GM12865 (cell line): ENCODE results near the gene KLK4.

Experiments
- DNase-seq: peaks from one replicate; pipeline ENCODE4 v3.0.0; 2010; ENCODE audit warnings: low read depth
- H3K4me3 ChIP-seq: 2 replicates; pipeline ENCODE4 v1.5.1; 2011; ENCODE audit warnings: mild to moderate bottlenecking, low read depth, low read length, control low read depth
- TF ChIP-seq, protein P1 (sequence below): IDR thresholded peaks from 2 replicates; pipeline ENCODE4 v1.5.1; 2011; ENCODE audit warnings: low read length, control low read depth, low read depth, inconsistent platforms; ENCODE audit not compliant: insufficient read depth; ENCODE audit errors: missing control alignments

Gene KLK4

DNA sequence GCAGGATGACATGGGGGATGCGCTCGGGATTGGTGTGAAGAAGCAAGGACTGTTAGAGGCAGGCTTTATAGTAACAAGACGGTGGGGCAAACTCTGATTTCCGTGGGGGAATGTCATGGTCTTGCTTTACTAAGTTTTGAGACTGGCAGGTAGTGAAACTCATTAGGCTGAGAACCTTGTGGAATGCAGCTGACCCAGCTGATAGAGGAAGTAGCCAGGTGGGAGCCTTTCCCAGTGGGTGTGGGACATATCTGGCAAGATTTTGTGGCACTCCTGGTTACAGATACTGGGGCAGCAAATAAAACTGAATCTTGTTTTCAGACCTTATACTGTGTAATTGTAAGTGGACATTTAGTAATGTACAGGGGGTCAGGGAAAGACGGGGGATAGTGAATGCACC is 31.0 kb downstream of the KLK4 start:
- no peak for DNase-seq
- H3K4me3 ChIP-seq: no peak overlapping the region
- TF ChIP-seq, protein P1, sequence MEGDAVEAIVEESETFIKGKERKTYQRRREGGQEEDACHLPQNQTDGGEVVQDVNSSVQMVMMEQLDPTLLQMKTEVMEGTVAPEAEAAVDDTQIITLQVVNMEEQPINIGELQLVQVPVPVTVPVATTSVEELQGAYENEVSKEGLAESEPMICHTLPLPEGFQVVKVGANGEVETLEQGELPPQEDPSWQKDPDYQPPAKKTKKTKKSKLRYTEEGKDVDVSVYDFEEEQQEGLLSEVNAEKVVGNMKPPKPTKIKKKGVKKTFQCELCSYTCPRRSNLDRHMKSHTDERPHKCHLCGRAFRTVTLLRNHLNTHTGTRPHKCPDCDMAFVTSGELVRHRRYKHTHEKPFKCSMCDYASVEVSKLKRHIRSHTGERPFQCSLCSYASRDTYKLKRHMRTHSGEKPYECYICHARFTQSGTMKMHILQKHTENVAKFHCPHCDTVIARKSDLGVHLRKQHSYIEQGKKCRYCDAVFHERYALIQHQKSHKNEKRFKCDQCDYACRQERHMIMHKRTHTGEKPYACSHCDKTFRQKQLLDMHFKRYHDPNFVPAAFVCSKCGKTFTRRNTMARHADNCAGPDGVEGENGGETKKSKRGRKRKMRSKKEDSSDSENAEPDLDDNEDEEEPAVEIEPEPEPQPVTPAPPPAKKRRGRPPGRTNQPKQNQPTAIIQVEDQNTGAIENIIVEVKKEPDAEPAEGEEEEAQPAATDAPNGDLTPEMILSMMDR: no peak

DNA sequence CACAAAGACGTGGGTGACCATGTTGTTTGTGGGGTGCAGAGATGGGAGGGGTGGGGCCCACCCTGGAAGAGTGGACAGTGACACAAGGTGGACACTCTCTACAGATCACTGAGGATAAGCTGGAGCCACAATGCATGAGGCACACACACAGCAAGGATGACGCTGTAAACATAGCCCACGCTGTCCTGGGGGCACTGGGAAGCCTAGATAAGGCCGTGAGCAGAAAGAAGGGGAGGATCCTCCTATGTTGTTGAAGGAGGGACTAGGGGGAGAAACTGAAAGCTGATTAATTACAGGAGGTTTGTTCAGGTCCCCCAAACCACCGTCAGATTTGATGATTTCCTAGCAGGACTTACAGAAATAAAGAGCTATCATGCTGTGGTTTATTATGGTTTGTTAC is 32.3 kb downstream of the KLK4 start:
- TF ChIP-seq, protein P1: no peak
- H3K4me3 ChIP-seq: no peak overlapping the region
- peak; percentile 41 for DNase-seq

DNA sequence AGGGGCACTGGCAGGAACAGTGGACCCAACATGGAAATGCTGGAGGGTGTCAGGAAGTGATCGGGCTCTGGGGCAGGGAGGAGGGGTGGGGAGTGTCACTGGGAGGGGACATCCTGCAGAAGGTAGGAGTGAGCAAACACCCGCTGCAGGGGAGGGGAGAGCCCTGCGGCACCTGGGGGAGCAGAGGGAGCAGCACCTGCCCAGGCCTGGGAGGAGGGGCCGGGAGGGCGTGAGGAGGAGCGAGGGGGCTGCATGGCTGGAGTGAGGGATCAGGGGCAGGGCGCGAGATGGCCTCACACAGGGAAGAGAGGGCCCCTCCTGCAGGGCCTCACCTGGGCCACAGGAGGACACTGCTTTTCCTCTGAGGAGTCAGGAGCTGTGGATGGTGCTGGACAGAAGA is 33.9 kb downstream of the KLK4 start:
- TF ChIP-seq, protein P1: no peak
- no peak for DNase-seq
- no peak overlapping the region for H3K4me3 ChIP-seq

DNA sequence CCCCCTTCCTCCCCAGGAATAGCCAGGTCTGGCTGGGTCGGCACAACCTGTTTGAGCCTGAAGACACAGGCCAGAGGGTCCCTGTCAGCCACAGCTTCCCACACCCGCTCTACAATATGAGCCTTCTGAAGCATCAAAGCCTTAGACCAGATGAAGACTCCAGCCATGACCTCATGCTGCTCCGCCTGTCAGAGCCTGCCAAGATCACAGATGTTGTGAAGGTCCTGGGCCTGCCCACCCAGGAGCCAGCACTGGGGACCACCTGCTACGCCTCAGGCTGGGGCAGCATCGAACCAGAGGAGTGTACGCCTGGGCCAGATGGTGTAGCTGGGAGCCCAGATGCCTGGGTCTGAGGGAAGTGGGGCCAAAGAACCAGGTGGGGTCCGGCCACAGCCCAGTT is 34.7 kb downstream of the KLK4 start:
- H3K4me3 ChIP-seq: no peak overlapping the region
- DNase-seq: no peak
- TF ChIP-seq, protein P1: no peak

DNA sequence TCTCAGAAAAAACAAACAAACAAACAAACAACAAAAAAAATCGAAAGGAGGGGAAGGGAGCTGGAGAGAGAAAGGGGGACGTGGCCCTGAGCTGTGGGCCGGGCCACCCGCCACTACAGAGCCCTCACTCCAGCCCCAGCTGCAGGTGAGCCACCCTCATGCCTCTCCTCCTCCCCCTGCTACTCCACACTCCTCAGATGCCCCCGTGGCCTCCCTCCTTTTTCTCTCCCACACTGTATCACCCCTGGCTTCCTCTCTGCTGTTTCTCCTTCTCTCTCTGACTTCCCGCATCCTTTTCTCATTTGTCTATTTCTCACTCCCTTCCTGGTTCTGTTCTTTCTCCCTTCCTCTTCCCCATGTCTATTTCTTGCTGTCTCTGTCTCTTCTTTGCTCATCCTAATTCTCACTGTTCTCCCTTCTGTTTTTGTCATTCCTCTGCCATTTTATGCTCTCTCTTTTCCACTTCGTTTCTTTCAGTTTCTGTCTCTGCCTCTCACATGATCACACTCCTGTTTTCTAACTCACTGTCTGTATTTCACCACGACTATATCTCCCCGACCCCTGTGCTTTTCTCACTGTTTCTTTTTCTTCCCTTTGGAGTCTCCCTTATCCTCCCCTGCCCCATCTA is 35.3 kb downstream of the KLK4 start:
- H3K4me3 ChIP-seq: no peak overlapping the region
- TF ChIP-seq, protein P1: no peak
- DNase-seq: peak; percentile 21

DNA sequence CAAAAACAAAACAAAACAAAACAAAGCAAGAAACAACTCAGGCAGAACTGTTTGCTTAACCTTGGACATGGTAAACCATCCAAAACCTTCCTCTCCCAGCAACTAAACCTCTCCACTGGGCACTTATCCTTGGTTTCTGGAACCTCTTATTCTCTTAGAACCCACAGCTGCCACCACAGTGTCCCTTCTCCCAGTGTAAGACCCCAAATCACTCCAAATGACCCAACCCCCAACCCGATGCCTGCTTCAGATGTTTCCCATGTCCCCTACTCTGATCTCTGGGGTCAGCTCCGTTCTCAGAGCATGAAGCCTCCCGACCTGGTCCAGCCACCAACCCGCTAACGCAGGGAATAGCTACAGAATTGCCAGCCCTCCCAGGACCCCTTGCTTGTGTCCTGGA is 37.0 kb downstream of the KLK4 start:
- no peak for DNase-seq
- H3K4me3 ChIP-seq: no peak overlapping the region
- TF ChIP-seq, protein P1: no peak

DNA sequence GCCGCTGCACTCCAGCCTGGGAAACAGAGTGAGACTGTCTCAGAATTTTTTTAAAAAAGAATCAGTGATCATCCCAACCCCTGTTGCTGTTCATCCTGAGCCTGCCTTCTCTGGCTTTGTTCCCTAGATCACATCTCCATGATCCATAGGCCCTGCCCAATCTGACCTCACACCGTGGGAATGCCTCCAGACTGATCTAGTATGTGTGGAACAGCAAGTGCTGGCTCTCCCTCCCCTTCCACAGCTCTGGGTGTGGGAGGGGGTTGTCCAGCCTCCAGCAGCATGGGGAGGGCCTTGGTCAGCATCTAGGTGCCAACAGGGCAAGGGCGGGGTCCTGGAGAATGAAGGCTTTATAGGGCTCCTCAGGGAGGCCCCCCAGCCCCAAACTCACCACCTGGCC is 38.1 kb downstream of the KLK4 start, which contains the start of gene KLK2:
TSS of gene KLK2 (plus strand) at position 384 of the 400 bp plus-strand sequence. CDS start 35 bp downstream, outside the sequence.
- H3K4me3 ChIP-seq: no peak within 1 kb of the TSS
- TF ChIP-seq, protein P1: no peak
- DNase-seq: no peak
